Frontal cortex (tissue), 1 donor: ENCODE data around the gene ZFPL1. TPM values are rescaled to one million over a fixed set of nuclear protein-coding genes. Genes with fewer than 3 reads are reported as not detected.

Source experiments
- small RNA-seq: library from RNA; depleted of rRNA; stranded (forward); fragments of <200 nt; gene quantifications from one replicate; pipeline ENCODE3, GENCODE V24; 2014
- total RNA-seq: library from RNA; depleted of rRNA; stranded (reverse); fragments of >200 nt; gene quantifications from one replicate; pipeline ENCODE4 v1.2.3, GENCODE V29; 2014

Gene ZFPL1
- total RNA-seq, 1 donor from 2014 or later, result 11.8 TPM

Small RNA genes within 50 kb of the gene (small RNA-seq; reads per million reads assigned to genes)
- not detected for gene SNX15

Other genes with a start within 250 kb of the ZFPL1 start
- gene CDC42BPG, start 239.6 kb upstream of the ZFPL1 start, total RNA-seq, result under 0.01 TPM
- 23.6 TPM for gene EHD1, start 205.6 kb upstream of the ZFPL1 start, total RNA-seq
- 7.3 TPM for gene ATG2A, start 167.0 kb upstream of the ZFPL1 start, total RNA-seq
- 27.3 TPM for gene PPP2R5B, start 159.5 kb upstream of the ZFPL1 start, total RNA-seq
- gene GPHA2, start 148.3 kb upstream of the ZFPL1 start, total RNA-seq, result not detected
- gene MAJIN, start 112.1 kb upstream of the ZFPL1 start, total RNA-seq, result not detected
- gene BATF2, start 87.3 kb upstream of the ZFPL1 start, total RNA-seq, result not detected
- 50.5 TPM for gene ARL2, start 70.1 kb upstream of the ZFPL1 start, total RNA-seq
- gene SNX15, start 56.8 kb upstream of the ZFPL1 start, total RNA-seq, result 17.9 TPM
- gene SAC3D1, start 43.0 kb upstream of the ZFPL1 start, total RNA-seq, result 5.7 TPM
- gene NAALADL1, start 25.7 kb upstream of the ZFPL1 start, total RNA-seq, result 4.1 TPM
- 1.6 TPM for gene CDCA5, start 182 bp upstream of the ZFPL1 start, total RNA-seq
- 229 TPM for gene VPS51, start 12.0 kb downstream of the ZFPL1 start, total RNA-seq
- gene TM7SF2, start 27.6 kb downstream of the ZFPL1 start, total RNA-seq, result 54.6 TPM
- gene ZNHIT2, start 33.5 kb downstream of the ZFPL1 start, total RNA-seq, result 6.1 TPM
- 251 TPM for gene FAU, start 37.9 kb downstream of the ZFPL1 start, total RNA-seq
- gene MRPL49, start 38.1 kb downstream of the ZFPL1 start, total RNA-seq, result 29.3 TPM
- 7.7 TPM for gene SYVN1, start 50.3 kb downstream of the ZFPL1 start, total RNA-seq
- not detected for gene SPDYC, start 86.0 kb downstream of the ZFPL1 start, total RNA-seq
- 48.5 TPM for gene CAPN1, start 97.7 kb downstream of the ZFPL1 start, total RNA-seq
- gene POLA2, start 177.7 kb downstream of the ZFPL1 start, total RNA-seq, result 2.9 TPM
- gene CDC42EP2, start 230.6 kb downstream of the ZFPL1 start, total RNA-seq, result 6.1 TPM
- gene DPF2, start 249.6 kb downstream of the ZFPL1 start, total RNA-seq, result 17.5 TPM